Measurements from ENCODE around the gene TOP3B.

Gene TOP3B

DNA sequence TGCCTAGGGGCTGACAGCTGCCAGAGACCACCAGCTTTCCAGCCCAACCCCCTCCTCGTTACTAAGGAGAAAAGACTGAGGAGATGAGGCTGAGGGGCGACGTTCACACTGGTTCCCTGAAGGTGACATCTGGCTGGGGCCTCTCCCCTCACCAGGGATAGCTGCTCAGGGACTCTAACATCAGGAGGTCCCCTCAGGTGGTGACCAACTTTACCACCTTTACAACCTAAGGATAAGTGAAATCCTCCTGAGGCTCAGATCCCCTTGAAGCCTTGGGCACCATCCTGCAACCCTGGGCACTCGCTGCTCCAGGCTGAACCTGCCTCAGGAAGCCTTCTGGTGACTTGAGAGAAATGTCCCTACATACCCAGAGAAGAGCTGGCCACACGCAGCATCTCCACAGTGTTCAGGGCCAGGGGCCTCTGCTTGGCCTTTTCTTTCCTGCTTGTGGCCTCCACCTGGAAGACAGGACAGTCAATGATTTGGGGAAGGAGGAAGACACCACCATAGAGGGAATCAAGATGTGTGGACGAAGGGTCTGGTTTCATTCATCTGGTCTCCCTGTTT lies 17.6 kb downstream of the TOP3B start:
- in situ Hi-C loops (cut with HindIII; ENCODE audit: low sequenced_read_pairs), result no loop called here
- no peak for DNase-seq (ENCODE audit: low read depth)
- no peak overlapping the region for H3K4me3 ChIP-seq (ENCODE audit: low read depth, low read length)
- TF ChIP-seq, protein P1, sequence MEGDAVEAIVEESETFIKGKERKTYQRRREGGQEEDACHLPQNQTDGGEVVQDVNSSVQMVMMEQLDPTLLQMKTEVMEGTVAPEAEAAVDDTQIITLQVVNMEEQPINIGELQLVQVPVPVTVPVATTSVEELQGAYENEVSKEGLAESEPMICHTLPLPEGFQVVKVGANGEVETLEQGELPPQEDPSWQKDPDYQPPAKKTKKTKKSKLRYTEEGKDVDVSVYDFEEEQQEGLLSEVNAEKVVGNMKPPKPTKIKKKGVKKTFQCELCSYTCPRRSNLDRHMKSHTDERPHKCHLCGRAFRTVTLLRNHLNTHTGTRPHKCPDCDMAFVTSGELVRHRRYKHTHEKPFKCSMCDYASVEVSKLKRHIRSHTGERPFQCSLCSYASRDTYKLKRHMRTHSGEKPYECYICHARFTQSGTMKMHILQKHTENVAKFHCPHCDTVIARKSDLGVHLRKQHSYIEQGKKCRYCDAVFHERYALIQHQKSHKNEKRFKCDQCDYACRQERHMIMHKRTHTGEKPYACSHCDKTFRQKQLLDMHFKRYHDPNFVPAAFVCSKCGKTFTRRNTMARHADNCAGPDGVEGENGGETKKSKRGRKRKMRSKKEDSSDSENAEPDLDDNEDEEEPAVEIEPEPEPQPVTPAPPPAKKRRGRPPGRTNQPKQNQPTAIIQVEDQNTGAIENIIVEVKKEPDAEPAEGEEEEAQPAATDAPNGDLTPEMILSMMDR (IDR thresholded peaks at IDR 0.05; ENCODE audit: low read depth, low read length, missing control alignments), result no peak

DNA sequence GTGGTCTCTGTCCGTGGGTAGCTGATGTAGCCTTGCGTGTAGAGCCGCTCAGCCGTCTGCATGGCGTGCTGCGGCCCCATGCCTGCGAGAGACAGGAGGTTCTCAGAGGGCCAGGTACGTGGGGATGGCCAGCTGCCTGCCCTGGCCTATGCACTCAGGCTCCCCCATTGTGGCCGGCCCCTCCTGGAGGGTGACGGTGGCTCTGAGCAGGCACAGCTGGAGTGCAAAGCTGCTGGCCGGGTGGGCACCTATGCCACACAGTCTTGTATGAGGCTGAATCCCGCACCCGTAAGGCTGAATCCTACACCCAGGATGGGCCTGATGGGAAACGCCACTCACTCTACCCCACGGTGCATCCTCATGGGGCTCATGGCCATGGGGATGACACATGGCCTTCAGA lies 18.4 kb downstream of the TOP3B start:
- TF ChIP-seq, protein P1 (IDR thresholded peaks at IDR 0.05; ENCODE audit: low read depth, low read length, missing control alignments), result no peak
- in situ Hi-C loops (cut with HindIII; ENCODE audit: low sequenced_read_pairs), result no loop called here
- no peak for DNase-seq (ENCODE audit: low read depth)
- no peak overlapping the region for H3K4me3 ChIP-seq (ENCODE audit: low read depth, low read length)

DNA sequence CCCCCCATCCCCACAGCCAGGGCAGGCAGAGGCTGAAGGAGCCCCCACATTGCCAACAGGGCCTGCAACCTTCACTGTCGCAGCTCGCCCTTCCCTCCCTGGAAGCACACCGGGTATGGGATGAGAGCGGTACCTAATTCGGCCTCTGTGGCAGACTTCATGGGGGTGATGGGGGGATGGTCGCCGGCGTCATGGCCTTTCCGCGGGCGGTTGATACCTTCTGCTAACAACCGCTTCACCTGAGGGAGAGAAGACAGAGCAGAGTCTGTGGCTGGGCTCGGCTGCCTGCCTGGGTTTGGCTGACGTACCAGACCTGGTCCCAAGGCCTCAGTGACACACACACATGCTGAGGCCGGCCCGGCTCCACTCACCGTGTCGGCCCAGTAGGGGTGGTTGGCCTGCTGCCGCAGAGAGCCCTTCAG lies 18.8 kb downstream of the TOP3B start:
- TF ChIP-seq, protein P1 (IDR thresholded peaks at IDR 0.05; ENCODE audit: low read depth, low read length, missing control alignments), result no peak
- H3K4me3 ChIP-seq (ENCODE audit: low read depth, low read length), result no peak overlapping the region
- no peak for DNase-seq (ENCODE audit: low read depth)
- in situ Hi-C loops (cut with HindIII; ENCODE audit: low sequenced_read_pairs), result no loop called here

DNA sequence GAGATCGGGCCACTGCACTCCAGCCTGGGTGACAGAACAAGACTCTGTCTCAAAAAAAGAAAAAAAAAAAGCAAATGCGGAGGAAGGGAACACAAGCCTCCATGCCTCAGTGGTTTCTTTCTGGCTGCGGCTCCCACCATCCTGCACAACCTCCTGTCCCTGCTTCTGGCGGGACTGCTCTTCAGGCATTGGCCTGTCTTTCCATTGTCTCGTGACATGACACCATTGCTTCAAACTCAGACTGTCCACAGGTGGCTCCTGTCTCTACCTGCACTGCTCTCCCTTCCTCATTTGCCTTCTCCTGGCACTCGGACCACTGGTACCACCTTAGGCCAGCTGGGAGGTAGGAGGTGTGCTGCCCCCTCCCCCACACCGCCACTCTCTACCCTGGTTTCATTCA lies 19.3 kb downstream of the TOP3B start:
- no peak overlapping the region for H3K4me3 ChIP-seq (ENCODE audit: low read depth, low read length)
- DNase-seq (ENCODE audit: low read depth), result no peak
- in situ Hi-C loops (cut with HindIII; ENCODE audit: low sequenced_read_pairs), result no loop called here
- TF ChIP-seq, protein P1 (IDR thresholded peaks at IDR 0.05; ENCODE audit: low read depth, low read length, missing control alignments), result no peak

DNA sequence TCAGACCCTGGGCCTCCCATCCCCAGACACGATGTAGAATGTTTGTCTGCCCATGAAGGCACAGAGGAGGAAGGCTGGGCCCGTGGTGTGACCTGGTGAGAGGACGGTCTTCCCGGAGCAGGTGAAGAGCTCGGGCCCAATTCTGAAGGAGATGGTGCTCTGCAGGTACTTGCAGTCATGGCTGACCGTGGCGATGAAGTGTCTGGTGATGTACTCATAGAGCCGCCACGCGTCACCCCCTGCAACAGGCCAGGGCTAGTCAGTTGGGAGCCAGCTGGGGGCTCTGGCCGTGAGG lies 20.0 kb downstream of the TOP3B start:
- DNase-seq (ENCODE audit: low read depth), result no peak
- H3K4me3 ChIP-seq (ENCODE audit: low read depth, low read length), result no peak overlapping the region
- TF ChIP-seq, protein P1 (IDR thresholded peaks at IDR 0.05; ENCODE audit: low read depth, low read length, missing control alignments), result no peak
- in situ Hi-C loops (cut with HindIII; ENCODE audit: low sequenced_read_pairs), result no loop called here

DNA sequence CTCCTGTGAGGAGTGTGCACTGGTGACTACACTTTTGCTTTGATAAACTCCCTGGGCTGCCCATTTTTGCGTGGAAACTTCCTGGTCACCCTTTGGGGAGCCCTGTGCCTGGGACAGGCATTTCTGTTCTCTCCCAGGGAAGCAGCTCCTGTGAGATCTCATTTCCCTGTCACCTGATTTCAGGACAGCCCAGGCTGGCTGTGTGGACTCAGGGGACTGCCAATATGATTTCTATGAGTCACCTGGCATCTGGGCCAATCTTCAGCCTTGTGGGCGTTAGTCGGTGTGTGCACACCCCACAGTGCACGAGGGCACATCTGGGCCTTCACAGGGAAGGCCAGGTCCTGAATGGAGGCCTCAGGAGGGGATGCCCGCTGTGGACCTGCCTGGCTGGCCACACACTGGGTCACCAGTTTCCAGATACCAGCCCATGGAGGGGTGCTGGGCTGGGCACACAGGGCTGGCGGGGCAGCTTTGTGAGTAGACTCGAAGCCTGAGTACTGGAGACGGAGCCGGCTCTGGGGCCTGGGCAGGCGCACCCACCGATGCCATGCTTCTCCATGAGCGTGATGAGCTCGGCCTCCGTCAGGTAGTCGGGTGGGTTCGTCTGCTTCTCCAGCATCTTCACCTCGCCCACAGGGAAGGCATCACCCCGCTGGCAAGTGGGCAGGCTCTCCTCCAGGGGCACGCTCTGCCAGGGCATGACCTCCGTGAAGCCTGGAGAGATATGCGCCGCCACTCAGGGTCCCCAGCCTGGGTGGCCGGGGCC lies 20.5 kb downstream of the TOP3B start:
- in situ Hi-C loops (cut with HindIII; ENCODE audit: low sequenced_read_pairs), result no loop called here
- TF ChIP-seq, protein P1 (IDR thresholded peaks at IDR 0.05; ENCODE audit: low read depth, low read length, missing control alignments), result no peak

More for the DNA sequence above, 20.5 kb downstream of the TOP3B start:
- no peak overlapping the region for H3K4me3 ChIP-seq (ENCODE audit: low read depth, low read length)
- no peak for DNase-seq (ENCODE audit: low read depth)

Measured in astrocyte of the cerebellum (primary cell).